Hindlimb muscle (tissue), 1 donor: Measurements from ENCODE around the gene APBB2. TPM values are rescaled to one million over a fixed set of nuclear protein-coding genes. Genes with fewer than 3 reads are reported as not detected.

Experiments
- DNase-seq: peaks from one replicate; pipeline ENCODE4 v3.0.0-alpha.2; 2013
- polyA plus RNA-seq: library from polyadenylated mRNA; unstranded; fragments of 120-200 nt; gene quantifications from one replicate; pipeline ENCODE4 v1.2.1, GENCODE V29; 2013; ENCODE audit not compliant: insufficient read length

APBB2 gene
- polyA plus RNA-seq, 1 donor: 42.1 TPM

DNA sequence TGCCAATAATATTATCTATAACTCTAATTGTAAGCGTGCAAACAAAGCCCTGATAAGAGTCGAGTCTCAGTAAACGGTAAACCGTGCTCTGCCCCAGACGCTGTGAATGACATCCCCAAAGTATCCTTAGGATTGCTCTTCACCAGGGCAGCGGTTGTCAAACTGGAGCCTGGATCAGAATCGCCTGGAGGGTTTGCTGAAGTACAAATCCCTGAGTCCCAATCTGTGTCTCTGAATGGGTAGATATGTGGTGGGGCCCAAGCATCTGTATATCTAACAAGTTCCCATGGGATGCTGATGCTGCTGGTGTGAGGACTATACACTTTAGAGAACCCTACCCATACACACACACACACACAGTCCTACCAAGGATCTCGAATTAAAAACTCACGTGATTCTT lies 813 bp upstream of the APBB2 start:
- DNase-seq: no peak

DNA sequence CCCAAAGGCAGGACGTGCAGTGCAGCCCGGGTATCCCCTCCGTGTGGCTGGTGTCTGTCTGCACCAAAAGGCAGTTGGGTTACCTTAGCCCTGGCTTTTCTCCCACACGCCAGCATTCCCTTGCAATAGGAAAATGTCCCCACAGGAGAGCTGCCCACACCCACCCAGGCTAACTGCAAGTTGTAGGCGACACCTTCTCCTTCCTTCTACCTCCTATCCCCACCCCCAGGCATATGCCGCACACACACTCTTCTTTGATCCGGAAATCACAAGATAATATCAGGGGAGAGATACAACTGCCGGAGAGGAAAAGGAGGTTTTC lies 444 bp upstream of the APBB2 start:
- no peak for DNase-seq

DNA sequence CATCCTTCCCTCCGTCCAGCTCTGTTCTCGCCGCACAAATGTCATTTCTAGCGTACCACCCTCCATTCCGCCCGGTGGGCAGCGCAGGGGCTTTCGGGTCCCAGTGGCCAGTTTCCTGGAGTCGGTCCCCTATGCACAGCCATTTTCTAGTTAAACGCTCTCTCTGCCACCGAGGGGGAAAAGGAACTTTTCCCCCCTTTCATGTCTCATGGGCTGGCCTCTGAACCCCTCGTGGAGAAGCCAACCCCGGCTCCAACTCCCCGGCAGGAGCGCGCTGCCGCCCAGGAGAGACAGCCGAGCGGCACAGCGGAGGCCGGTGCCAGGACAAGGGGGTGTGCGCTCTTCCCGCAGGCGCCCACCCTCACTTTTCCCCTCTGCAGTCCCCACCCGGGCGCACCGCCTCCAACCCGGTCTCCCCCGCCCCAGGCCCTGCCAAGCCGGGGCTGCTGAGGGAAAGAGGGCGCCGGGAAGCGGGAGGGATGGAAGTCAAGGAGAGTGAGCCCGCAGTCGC lies 662 bp downstream of the APBB2 start:
- DNase-seq: peak; percentile 48

DNA sequence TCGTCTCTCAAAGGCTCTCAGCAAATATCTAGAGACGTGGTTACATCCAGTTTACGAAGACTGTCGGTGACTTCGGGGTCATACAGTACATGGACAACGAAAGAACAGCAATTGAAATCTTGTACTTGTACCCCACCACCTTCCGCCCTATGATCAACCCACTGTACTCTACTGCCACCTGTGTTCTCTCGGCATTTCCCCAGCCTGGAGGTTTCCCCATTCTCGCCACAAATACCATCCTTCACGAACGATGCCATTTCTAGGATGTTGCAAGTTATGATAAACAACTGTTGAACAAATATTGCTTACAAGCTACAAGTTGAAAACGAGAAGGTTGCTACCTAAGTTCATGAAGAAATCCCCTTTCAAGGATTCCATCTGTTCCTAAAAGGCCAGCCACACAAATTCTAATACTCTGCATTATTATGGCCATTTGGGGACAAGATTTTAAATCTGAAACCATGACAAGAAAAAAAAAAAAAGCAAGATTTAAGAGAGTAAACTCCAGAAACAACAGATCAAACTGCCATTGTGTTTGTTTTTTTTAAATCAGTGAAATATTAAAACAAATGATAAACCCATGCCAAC lies 1.6 kb downstream of the APBB2 start:
- DNase-seq: peak; percentile 54

DNA sequence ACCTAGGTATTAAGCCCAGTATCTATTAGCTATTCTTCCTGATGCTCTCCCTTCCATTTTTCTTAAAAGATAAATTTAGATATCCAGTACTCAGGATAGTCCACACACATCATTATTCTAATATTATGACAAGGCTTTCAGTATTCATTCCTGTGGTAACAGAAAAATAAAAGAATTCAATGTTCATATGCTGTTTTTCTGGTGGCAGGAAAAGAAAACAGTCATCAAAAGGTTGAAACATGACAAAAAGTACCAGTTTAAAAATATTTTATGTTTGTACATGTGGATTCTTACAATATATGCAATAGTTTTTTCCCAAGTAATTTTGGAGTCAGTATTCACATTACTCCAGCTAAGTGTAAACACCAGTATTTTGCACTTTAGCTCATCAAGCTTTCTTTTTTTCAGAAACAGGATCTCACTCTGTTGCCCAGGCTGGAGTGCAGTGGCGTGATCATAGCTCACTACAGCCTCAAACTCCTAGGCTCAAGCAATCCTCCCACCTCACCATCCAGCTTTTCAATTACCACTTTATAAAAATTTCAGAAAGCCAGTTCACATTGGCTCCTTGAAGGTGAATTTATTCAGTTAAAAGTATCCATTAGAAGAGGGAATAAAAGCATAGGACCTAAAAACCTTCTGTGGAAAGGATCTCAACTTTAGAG lies 2.3 kb downstream of the APBB2 start:
- DNase-seq: no peak

DNA sequence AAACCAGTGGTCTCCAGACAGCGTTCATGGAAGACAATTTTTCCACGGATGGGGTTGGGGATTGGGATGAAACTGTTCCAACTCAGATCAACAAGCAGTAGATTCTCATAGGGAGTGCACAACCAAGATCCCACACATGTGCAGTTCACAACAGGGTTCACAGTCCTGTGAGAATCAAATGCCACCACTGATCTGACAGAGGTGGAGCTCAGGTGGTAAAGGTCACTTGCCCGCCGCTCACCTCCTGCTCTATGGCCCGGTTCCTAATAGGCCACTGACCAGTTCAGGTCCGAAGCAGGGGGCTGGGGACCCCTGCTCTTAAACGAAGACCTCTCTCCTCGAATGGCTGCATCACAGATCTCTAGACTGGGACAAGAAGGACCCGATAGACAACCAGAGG lies 4.4 kb downstream of the APBB2 start:
- no peak for DNase-seq

DNA sequence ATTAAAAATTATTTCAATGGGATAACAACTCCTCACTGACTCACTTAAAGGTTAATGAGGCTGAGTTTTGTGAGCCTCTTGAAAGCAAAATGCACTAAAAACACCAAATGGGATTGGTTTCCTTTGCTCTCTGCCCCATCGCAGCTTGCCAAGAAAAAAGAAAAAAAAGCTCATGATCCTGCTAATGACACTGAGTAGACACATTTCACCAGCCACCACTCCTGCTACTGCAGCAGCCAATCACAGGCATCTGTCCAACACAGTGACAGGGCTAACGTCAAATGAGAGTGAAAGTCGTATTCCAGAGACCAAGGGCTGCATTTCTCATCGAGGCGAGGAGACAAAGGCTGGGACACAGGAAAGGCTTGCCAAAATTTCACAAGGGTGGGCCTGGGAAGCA lies 5.2 kb downstream of the APBB2 start:
- no peak for DNase-seq

DNA sequence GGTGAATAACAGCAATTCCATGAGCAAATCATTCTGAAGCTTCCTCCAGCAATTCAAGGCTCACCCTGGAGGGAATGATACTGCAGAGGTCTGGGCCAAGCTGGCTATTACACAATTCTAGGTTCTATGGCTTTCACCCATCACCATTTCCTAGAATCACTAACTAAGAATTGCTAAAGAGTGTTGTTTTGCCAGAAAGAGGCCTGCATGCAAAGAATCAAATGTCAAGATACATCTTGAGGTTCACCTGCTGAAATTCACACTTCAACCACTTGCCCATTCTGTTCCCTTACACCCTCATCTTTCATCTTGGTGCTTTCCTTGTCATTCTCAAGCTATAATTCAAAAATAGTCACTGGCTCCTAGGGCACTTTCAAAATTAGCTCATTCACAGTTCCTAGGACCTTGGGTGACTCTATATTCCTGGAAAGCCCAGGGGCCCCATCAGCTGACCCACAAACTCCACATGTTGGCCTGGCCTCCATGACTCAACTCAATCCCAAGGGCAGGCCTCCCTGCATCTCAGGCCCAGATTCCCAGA lies 7.0 kb downstream of the APBB2 start:
- DNase-seq: no peak

DNA sequence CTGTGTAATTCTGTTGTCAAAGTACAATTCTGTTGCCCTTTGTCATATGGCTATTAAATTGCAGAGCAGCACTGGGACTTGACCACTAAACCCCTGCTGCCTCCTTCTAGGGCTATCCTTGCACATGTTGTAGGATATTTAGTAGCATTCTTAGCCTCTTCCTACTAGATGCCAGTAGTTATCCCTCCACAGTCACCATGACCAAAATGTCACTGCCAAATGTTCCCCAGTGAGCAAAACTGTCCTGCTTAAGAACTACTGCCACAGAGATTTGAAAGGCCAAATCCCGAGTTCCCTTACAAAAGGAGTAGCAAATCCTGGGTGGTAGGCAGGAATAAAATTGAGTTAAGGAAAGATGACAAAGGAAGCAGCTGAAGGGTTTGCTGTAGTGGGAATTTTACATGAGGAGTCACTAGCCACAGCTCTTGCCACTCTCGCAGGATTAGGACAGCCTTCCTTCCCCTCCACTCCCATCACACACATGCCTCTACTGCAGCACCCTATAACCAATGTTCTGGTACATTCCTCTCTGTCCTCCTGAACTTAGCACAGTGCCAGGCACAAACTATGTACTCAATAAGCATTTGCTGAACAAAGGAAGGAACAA lies 8.4 kb downstream of the APBB2 start:
- no peak for DNase-seq

DNA sequence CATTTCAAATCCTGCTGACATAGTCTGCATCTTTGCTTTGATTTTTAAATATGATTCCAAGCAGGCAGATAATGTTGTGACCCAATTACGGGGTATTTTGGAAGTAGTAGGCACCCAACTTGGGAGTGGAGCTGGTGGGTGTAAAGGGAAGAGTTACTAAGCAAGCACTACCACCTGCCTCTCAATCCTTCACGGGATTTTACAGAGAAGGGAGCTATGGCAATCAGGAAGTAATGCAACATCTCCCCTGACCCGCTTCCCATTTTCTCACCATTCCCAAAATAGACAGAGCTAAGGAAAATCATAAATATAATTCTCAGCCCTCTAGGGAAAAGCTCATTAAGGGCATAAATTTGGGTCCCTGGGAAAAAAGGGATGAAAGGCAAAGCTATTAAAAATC lies 9.2 kb downstream of the APBB2 start:
- no peak for DNase-seq

DNA sequence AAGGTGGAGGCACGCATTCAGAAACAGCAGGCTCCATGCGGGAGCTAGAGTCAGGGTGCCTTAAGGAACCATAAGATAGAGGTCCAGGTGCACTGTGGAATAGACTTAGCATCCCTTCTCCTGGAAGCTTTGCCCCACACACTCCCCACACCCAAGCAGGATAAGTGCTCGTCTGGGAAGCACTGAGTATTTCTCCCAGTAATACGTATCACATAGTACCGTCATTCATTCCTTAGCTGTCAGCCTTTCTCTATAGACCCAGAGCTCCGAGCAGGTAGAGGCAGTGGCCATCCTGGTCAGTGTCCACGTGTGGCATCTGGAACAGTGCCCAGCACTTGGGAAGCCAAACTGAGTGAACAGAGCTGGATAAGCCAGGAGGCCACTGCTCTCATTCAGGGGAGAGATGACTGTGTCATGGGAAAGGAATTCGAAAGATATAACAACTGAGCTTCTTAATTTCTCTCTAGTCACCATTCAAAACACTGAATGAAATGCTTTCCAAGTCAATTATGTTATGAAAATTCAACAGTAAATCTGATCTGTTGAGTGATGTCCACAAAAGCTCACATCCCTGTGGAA lies 9.9 kb downstream of the APBB2 start:
- DNase-seq: no peak

DNA sequence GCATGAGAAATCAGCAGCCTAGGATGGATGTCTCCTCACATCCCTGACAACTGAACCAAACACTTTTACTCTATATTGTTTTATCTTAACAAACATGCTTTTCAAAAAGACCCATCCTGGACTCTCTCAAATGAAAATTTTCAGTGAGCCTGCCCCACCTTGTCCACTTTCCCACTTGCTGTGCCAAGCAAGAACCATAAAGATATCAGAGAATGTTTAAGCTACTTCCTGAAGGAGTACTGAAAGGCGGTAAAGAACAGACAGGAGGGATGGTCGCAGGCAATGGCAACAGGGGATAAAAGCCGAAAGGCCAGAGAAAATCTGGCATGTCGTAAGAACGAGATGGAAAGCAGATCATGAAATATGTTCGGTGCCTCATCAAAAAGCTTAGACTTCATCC lies 10.5 kb downstream of the APBB2 start:
- DNase-seq: no peak

DNA sequence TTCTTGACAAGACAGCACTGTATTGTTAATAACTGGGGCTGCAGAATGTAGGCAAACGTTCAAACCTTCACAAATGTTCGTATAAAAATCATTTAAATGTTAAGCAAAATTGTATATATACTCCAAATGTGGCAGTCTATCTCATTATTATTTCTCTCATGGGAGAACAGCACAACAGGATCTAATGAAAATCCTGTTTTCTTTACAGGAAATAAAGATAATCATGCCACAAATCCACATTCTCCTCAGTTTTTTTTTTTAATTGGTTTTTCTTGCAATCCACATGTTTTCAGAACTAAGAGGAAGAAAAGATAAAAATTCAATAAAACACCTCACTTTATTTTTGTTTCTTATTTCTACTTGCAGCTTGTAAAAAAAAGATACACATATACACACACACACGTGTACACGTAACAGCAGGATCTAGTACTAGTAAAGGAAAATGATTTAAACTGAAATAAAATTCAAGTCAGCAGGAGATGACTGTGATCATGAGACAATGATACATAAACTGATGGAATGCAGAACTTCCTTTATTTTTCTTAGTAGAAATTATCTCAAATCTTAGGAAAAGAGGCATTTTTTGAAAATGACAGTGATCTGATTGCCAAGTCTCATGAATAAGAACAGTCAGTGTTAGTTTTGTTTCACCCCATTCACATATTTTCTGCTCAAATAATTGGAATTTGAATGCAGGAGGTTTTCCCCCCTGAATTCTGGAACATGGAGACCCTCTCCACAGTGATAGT lies 11.3 kb downstream of the APBB2 start:
- no peak for DNase-seq

DNA sequence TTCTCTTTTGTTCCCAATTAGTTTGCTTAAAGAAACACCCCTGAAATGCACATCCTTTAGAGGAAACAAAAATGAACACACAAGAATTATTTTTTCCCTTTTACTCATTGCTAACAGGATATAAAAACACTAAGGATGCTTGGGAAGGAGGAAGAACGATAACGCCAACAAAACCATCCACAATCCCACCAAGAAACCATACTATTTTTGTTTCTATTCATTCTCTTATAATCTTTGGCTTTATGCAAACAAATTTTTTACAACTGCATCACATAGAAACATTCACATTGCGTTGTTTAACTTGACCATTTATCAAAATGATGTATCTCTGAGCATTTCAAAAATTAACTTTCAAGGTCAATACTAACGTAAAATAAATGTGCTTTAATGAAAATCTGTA lies 12.0 kb downstream of the APBB2 start:
- no peak for DNase-seq

DNA sequence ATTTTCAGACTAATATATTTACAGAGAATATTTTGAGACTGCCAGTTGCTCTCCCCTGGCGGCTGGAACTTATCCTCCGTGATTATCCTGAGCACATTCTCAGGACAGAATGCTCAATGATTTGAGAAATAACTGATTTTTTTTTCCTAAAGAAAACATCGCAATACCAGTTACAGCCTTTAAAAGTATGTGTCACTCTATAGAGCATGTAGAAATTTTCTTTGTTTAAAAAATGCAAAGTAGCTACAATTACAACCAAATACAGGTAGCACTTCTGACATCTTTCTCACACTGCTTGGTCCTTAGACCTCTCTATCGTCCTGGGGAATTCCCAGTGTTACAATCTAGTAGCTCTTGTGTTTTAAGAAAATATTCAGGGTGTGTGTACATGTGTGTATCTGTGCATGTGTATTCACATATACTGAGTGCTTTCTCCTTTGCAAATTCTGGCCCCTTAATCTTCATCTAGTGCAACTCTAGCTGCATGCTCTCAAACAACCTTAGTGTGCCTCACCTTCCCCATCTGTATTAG lies 13.8 kb downstream of the APBB2 start:
- no peak for DNase-seq

DNA sequence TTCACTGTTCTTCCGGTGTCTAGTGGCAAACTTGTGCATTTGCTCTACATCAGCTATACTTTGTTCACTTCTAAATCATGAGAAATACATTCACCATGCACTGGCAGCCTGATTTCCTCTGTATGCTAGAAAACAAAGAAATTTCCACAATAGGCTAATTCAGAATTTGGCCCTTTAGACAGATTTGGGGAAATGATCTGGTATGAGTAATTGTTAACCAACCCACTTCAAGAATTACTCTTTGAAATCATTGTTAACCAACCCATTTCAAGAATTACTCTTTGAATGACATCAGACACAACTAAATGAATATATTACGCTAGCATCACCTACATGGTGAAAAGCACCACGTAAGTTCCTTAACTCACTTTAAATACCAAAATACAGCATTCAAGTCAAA lies 14.6 kb downstream of the APBB2 start:
- no peak for DNase-seq

DNA sequence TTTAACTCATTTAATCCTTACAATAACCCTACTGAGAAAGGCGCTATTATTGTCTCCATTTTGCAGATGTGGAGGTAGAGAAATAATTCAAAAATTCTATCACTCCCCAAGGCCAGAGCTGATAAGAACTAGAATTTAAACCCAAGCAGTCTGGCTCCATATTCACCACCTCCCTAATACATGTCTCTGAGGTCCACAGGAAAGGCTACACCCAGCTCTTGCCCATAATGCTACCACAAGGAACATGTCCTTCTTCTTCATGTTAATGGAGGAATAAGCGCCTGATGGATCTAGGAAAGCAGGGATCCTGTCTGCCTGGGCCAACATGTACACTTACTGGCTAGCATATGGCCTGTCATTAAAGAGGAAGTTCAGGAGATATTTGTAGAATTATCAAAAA lies 16.3 kb downstream of the APBB2 start:
- no peak for DNase-seq

DNA sequence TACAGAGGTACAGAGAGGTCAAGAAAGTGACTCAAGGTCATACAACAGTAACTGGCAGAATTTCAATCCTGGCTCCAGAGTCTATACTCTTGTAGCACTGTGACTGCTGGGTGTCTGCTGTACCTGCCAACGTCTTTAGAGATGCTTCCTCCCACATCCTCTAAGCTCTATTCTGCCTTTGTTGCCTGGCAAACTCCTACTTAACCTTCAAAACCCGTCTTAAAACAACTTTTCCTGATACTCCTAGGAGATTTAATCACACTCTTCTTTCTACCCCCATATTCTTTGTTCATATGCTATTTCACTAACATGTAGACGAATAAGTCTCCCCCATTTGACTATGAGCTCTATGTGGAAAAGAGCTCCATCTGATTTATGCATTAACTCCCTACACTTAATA lies 16.8 kb downstream of the APBB2 start:
- no peak for DNase-seq

DNA sequence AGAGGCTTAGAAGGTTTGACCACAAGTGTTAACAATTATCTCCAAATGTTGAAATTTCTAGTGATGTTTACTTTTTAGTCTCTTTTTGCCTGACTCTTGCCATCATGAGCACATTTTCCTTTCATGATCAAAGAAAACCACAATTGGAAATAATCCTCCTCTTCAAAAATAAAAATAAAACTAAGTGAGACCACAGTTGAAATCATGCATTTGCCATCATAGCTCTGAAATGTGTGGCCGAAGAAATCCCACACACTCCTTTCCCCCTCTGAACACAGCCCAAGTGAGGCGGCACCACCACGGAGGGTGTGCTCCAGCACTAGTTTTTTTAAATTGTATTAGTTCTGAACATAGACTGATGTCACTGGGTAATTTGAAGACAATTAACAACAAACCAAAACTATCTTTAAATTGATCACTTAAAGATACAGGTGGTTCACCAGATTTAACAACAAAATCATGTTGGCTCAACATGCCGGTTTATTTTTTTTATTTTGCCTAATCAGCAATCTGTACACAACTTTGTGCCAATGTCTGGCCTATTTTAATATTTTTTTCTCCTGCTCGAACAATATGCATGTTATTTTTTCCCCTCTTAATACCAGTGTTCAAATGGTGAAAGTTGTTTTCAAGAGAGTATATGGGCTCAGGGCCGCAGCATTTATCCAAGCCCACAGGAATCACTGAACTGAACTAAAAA lies 17.6 kb downstream of the APBB2 start:
- DNase-seq: no peak

DNA sequence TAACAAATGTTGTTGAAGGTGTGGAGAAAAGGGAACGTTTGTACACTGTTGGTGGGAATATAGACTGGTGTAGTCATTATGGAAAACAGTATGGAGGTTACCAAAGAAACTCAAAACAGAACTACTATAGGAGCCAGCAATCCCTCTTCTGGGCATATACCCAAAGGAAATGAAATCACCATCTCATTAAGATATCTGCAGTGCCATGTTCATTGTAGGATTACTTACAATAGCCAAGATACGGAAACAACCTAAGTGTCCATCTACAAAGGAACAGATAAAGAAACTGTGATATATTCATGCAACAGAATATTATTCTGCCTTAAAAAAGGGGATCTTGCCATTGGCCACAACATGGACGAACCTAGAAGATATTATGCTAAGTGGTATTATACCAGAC lies 22.2 kb downstream of the APBB2 start:
- no peak for DNase-seq

DNA sequence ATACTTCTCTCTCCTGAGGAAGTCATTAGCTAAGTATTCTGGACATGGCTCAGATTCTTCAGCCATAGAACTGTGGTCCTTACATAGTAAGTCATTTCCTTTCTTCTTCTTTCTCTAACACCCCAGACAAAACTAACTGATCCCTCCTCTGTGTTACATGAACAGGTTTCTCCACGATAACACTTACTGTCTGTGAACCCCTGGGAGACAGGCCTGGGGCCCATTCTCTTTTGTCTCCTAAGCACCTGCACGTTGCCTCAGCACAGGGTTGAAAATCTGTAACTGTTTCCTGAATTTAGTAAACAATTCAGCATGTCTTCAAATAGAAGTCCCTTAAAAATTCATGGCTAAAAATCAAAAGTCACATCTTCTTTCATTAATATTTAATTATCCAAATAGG lies 24.7 kb downstream of the APBB2 start:
- DNase-seq: no peak

DNA sequence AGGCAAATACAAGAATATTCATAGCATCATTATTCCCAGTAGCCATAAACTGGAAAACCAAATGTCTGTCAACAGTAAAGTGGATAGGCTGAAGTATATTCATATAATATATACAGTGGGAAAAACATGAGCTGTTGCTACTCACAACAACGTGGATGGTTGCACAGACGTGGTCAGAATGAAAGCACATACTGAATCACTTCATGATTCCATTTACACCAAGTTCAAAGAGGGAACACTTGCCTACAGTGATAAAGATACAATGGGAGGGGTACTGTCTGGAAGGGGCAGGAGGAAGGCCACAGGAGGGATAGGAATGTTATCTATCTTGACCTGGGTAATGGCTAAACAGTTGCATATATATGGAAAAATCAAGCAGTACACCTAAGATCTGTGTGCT lies 25.3 kb downstream of the APBB2 start:
- no peak for DNase-seq
